Aorta (tissue), 5 donors: ENCODE data around the gene CTSD. TPM values are rescaled to one million over a fixed set of nuclear protein-coding genes. Genes with fewer than 3 reads are reported as not detected.
A peak's percentile ranks its signal among the peaks of the same experiment; 100 is the strongest.

Experiments used
- ATAC-seq: fragments of 200-7000 bp; cut with Tn5 transposase; one replicate; pipeline ENCODE4 v1.9.1; 2022; ENCODE audit warnings: moderate library complexity; ENCODE audit not compliant: low FRiP score
- DNase-seq, 2 donors: peaks; one replicate each; pipeline ENCODE4 v3.0.0-alpha.2; 2020
- H3K27ac ChIP-seq, 2 donors: one replicate each; pipeline ENCODE4 v1.5.1; 2013; ENCODE audit warnings: low read length in 2 of 2, mild to moderate bottlenecking in 2 of 2, moderate library complexity in 2 of 2, control low read depth in 1 of 2, inconsistent platforms in 1 of 2, low read depth in 1 of 2
- H3K27me3 ChIP-seq, 2 donors: one replicate each; pipeline ENCODE4 v1.6.1; 2013; ENCODE audit warnings: control low read depth in 1 of 2, low read length in 1 of 2, mild to moderate bottlenecking in 1 of 2, moderate library complexity in 1 of 2; ENCODE audit not compliant: insufficient read depth in 2 of 2, control insufficient read depth in 1 of 2
- H3K36me3 ChIP-seq, 2 donors: one replicate each; pipeline ENCODE4 v1.6.1; 2013; ENCODE audit warnings: control low read depth in 1 of 2, low read length in 1 of 2, mild to moderate bottlenecking in 1 of 2; ENCODE audit not compliant: insufficient read depth in 2 of 2, control insufficient read depth in 1 of 2
- H3K4me1 ChIP-seq, 2 donors: one replicate each; pipeline ENCODE4 v1.6.1; 2013; ENCODE audit warnings: low read length in 2 of 2, control low read depth in 1 of 2, mild to moderate bottlenecking in 1 of 2, moderate library complexity in 1 of 2; ENCODE audit not compliant: insufficient read depth in 2 of 2, control insufficient read depth in 1 of 2
- H3K4me3 ChIP-seq, 2 donors: one replicate each; pipeline ENCODE4 v1.5.1; 2013; ENCODE audit warnings: low read length in 2 of 2, control low read depth in 1 of 2, mild to moderate bottlenecking in 1 of 2
- H3K9me3 ChIP-seq: one replicate; pipeline ENCODE4 v1.6.1; 2013; ENCODE audit warnings: mild to moderate bottlenecking, low read length; ENCODE audit not compliant: control insufficient read depth
- WGBS, 2 donors: extraction: QIAGEN DNeasy Blood & Tissue Kit; methylation state at CpG; one replicate each; pipeline ENCODE4 v1.1.7; 2013; 5-methylcytosine and 5-hydroxymethylcytosine counted together
- intact Hi-C, 2 donors: fragments of 100-400 bp; cut with DNase I; formaldehyde crosslinking; loops; one replicate each; pipeline versions ENCODE4 v1.14.2 to v1.15.0; 2022
- polyA plus RNA-seq, 2 donors: library from polyadenylated mRNA; stranded (reverse); fragments of 200-250 nt; gene quantifications; one replicate each; pipeline ENCODE4 v1.2.3, GENCODE V29; 2013
- total RNA-seq, 2 donors: library from RNA; stranded (reverse); fragmentation: NEBNext Ultra II Directional; extraction: Animal tissue kit (Norgen Biotek cat#: 25700); gene quantifications; one replicate each; pipeline ENCODE4 v1.2.1, GENCODE V29; 2021
- donor health status: healthy with polysubstance abuse.
- donor health status: Bipolar disorder and iron deficiency.
- donor health status: DM: no; HTN: no; CAD: no.
- donor health status: DM: no; HTN: no; CAD: no.
- donor health status: DM: yes; HTN: yes; CAD: no.

CTSD gene
- total and polyA plus RNA-seq, 4 donors: 473 to 646 (median 577) TPM

DNA sequence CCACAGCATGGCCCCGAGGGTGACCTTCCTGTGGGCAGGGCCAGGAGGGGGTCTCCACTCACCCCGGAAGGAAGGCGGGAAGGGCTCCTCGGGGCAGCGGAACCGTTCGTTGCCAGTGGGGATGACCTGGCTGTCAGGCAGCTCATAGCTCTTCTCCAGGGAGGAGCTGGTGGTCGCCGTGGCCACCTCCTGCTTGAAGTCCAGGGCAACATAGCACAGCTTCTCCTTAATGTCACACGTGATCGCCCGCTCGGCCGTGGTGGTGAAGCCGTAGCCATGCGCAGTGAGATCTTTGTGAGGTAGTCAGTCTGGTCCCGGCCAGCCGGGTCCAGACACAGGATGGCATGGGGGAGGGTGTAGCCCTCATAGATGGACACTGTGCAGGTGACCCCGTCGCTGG, 39.5 kb upstream of the CTSD start:
- intact Hi-C loops: no loop called here
- Histone ChIP-seq H3K36me3 (no peaks in the 10 kb centered on the region), H3K4me1 (no peaks in the 10 kb centered on the region), H3K9me3 (no peaks in the 10 kb centered on the region), H3K4me3 (no peak overlapping the region), H3K27me3 (no peaks in the 10 kb centered on the region), H3K27ac (no peak overlapping the region)
- ATAC-seq (no peak), DNase-seq (no peak)
- 94 to 95% methylated on average over 20 of the region's 20 CpGs for WGBS, 2 donors

DNA sequence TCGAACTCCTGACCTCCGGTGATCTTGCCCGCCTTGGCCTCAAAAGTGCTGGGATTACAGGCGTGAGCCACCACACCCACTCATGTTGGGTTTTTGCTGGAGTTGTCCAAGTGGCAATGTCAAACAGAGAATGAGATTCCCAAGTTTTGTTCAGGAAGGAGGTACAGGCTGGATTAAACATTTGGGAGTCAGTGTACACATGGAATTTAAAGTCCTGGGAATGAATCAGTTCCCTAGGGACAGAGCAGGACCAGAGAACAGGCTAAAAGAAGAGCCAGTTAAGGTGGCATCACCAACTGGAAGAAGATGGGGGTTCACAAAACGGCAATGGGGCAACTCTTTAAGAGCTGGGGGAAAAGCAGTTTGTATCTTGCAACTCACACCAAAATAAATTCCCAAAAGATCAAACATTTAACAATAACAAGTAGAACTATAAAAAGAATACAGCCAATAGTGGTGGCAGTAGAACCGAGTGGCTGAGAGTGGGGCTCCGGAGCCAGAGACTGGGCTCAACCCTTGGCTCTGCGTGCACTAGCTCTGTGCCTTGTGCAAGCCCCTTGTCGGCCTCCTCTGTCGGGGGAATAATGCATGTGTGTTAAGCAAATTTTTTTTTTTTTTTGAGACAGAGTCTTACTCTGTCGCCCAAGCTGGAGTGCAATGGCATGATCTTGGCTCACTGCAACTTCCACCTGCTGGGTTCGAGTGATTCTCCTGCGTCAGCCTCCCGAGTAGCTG, 33.8 kb upstream of the CTSD start:
- H3K4me1 ChIP-seq: no peaks in the 10 kb centered on the region
- intact Hi-C loops: no loop called here
- no peak for DNase-seq
- H3K36me3 ChIP-seq: no peaks in the 10 kb centered on the region
- 81 to 82% methylated on average over 14 of the region's 14 CpGs for WGBS, 2 donors
- no peaks in the 10 kb centered on the region for H3K9me3 ChIP-seq
- H3K27ac ChIP-seq: no peak overlapping the region
- H3K27me3 ChIP-seq: no peaks in the 10 kb centered on the region
- ATAC-seq: no peak
- H3K4me3 ChIP-seq: no peak overlapping the region

DNA sequence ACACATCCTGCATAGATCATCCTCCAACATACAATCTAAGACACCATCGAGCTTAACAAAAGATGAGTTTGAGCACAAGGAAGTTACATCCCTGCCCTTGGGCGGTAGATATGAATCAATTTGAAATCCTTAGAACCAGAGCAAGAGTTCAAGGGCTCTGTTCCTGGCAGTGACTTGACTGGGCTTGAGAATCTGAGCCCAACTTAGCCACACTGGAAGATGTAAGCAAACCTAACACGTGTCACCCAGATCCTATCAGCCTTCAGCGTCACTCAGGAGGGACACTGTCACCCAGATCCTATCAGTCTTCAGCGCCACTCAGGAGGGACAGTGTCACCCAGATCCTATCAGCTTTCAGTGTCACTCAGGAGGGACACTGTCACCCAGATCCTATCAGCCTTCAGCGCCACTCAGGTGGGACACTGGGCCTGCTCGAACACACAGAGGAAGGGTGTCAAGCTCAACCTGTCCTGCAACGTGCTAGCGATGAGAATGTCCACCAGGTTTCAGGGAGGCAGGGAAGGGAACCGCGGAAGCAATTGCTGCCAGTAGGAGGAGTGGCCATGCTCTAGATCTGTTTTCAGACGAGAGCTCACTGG, 32.8 kb upstream of the CTSD start:
- H3K9me3 ChIP-seq: no peaks in the 10 kb centered on the region
- no peaks in the 10 kb centered on the region for H3K4me1 ChIP-seq
- intact Hi-C loops: no loop called here
- DNase-seq: no peak
- no peaks in the 10 kb centered on the region for H3K36me3 ChIP-seq
- H3K27ac ChIP-seq: no peak overlapping the region
- no peak for ATAC-seq
- no peak overlapping the region for H3K4me3 ChIP-seq
- H3K27me3 ChIP-seq: no peaks in the 10 kb centered on the region
- WGBS, 2 donors: 86 to 88% methylated on average over 12 of the region's 12 CpGs

DNA sequence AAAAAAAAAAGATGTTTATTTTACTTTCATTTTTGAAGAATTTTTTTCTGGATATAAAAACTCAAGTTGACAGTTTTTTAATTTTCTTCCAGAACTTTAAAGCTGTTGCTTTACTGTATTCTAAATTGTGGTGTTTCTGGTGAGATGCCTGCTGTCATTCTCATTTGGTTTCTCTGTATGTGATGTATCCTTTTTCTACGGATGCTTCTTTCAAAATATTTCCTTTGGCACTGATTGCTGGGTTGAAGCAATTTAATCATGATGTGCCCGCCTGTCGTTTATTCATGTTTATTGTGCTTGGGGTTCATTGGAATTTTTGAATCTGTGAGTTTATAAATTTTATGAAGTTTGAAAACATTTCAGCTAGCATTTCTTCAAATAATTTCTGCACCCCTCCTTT, 29.4 kb upstream of the CTSD start:
- no peak for DNase-seq
- 43 to 55% methylated on average over 3 of the region's 3 CpGs for WGBS, 2 donors
- no peak overlapping the region for H3K4me3 ChIP-seq
- no peaks in the 10 kb centered on the region for H3K36me3 ChIP-seq
- ATAC-seq: no peak
- no peaks in the 10 kb centered on the region for H3K4me1 ChIP-seq
- no peaks in the 10 kb centered on the region for H3K27me3 ChIP-seq
- H3K27ac ChIP-seq: no peak overlapping the region
- intact Hi-C loops: no loop called here
- H3K9me3 ChIP-seq: no peaks in the 10 kb centered on the region

DNA sequence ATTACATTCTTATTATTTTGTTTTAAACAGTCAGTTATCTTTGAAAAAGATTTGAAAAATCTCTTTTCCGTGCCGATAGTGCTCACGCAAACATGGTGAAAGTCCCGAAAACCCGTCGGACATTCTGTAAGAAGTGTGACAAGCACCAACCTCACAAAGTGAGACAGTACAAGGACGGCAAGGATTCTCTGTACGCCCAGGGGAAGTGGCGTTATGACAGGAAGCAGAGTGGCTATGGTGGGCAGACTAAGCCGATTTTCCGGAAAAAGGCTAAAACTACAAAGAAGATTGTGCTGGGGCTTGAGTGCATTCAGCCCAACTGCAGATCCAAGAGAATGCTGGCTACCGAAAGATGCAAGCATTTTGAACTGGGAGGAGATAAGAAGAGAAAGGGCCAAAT, 28.7 kb upstream of the CTSD start:
- DNase-seq (no peak), ATAC-seq (no peak)
- intact Hi-C loops: no loop called here
- H3K4me3 ChIP-seq: no peak overlapping the region
- H3K36me3 ChIP-seq: no peaks in the 10 kb centered on the region
- no peaks in the 10 kb centered on the region for H3K9me3 ChIP-seq
- H3K27ac ChIP-seq: no peak overlapping the region
- no peaks in the 10 kb centered on the region for H3K4me1 ChIP-seq
- no peaks in the 10 kb centered on the region for H3K27me3 ChIP-seq
- 79 to 81% methylated on average over 12 of the region's 12 CpGs for WGBS, 2 donors

DNA sequence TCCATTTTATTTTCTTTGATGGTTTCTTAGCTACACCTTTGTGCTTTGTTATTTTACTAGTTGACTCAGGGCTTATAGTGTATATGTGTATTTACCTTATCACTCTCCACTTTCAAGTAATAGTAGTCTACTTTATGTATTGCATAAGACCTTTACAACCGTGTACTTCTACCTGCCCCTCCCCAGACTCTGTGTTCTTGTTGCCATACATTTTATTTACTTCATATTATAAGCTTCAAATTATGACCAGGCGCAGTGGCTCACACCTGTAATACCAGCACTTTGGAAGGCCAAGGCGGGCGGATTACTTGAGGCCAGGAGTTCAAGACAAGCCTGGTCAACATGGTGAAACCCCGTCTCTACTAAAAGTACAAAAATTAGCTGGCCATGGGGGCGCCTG, 28.2 kb upstream of the CTSD start:
- Histone ChIP-seq H3K4me1 (no peaks in the 10 kb centered on the region), H3K4me3 (no peak overlapping the region), H3K36me3 (no peaks in the 10 kb centered on the region), H3K27ac (no peak overlapping the region), H3K9me3 (no peaks in the 10 kb centered on the region), H3K27me3 (no peaks in the 10 kb centered on the region)
- ATAC-seq (no peak), DNase-seq (no peak)
- 90 to 92% methylated on average over 6 of the region's 6 CpGs for WGBS, 2 donors
- intact Hi-C loops: no loop called here

DNA sequence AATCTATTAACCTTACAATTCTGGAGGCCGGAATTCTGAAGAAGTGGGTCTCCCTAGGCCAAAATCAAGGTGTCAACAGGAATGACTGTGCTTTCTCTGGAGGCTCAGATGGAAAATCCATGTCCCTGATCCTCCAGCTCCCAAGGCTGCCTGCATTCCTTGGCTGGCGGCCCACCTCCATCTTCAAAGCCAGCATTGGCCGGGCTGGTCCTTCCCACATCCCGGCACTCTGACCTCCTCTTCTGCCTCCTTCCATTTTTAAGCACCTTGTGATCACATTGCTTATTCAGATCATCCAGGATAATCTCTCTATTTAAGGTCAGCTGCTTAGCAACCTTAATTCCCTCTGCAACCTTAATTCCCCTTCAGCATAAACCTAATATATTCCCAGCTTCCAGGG, 22.7 kb upstream of the CTSD start:
- 71 to 84% methylated on average over 4 of the region's 4 CpGs for WGBS, 2 donors
- intact Hi-C loops: no loop called here
- Histone ChIP-seq H3K9me3 (no peaks in the 10 kb centered on the region), H3K4me1 (no peaks in the 10 kb centered on the region), H3K4me3 (no peak overlapping the region), H3K27me3 (no peaks in the 10 kb centered on the region), H3K36me3 (no peaks in the 10 kb centered on the region), H3K27ac (no peak overlapping the region)
- DNase-seq (no peak), ATAC-seq (no peak)

DNA sequence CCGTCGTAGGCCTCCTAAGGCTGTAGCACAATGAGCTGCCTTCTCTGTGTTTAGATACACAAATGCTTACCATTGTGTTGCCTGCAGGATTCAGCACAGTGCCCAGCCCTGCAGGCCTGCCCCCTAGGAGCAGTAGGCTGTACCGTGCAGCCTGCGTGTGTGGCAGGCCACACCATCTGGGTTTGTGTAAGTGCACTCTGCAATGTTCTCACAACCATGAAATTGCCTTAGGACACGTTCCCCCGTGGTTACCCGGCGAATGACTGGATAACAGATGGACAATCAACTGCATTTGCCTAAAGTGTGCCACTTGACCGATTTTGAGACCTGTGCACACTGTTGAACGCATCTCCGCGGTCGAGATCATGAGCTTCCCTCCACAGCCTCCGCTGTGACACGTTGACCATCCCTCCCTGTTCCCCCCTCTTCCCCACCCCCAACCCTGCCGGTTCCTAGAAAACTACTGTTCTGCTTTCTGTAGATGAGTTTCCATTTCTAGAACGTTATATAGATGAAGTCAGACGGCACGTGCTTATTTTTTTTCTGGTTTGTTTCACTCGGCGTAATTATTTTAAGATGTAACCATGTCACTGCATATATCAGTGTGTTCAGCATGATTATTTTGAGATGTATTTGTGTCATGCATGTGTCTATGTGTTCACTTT, 22.2 kb upstream of the CTSD start:
- DNase-seq: peak in 1 of 2 donors; percentile 81
- Histone ChIP-seq H3K4me3 (no peak overlapping the region), H3K9me3 (no peaks in the 10 kb centered on the region), H3K27ac (no peak overlapping the region), H3K27me3 (no peaks in the 10 kb centered on the region), H3K36me3 (no peaks in the 10 kb centered on the region), H3K4me1 (no peaks in the 10 kb centered on the region)
- no peak for ATAC-seq
- 81 to 83% methylated on average over 21 of the region's 21 CpGs for WGBS, 2 donors
- intact Hi-C loops: no loop called here
